Heart right ventricle (tissue), 16 donors: ENCODE measurements around the gene CCNE1. TPM values are rescaled to one million over a fixed set of nuclear protein-coding genes. Genes with fewer than 3 reads are reported as not detected.

Experiments
- ATAC-seq, 8 donors: fragments of 200-7000 bp; cut with Tn5 transposase; one replicate each; pipeline ENCODE4 v1.9.1; 2020; ENCODE audit warnings: mild to moderate bottlenecking in 8 of 8, moderate library complexity in 8 of 8, moderate number of reproducible peaks in 1 of 8
- DNase-seq, 2 donors: peaks; one replicate each; pipeline ENCODE4 v3.0.0-alpha.2; 2020
- H3K27ac ChIP-seq, 10 donors: fragments of 200-600 bp; sonication (generic) in 2 of 10; one replicate each; pipeline versions ENCODE4 v1.5.0 to v1.8.0; 2020 to 2022; ENCODE audit warnings: mild to moderate bottlenecking in 3 of 10
- H3K27me3 ChIP-seq, 7 donors: fragments of 200-600 bp; one replicate each; pipeline ENCODE4 v1.8.0; 2021 to 2022; ENCODE audit warnings: mild to moderate bottlenecking in 2 of 7
- H3K36me3 ChIP-seq, 9 donors: fragments of 200-600 bp; sonication (generic) in 1 of 9; one replicate each; pipeline versions ENCODE4 v1.5.0 to v1.8.0; 2020 to 2022; ENCODE audit warnings: mild to moderate bottlenecking in 2 of 9
- H3K4me1 ChIP-seq, 9 donors: fragments of 200-600 bp; sonication (generic) in 1 of 9; one replicate each; pipeline versions ENCODE4 v1.5.0 to v1.8.0; 2020 to 2022; ENCODE audit warnings: mild to moderate bottlenecking in 4 of 9
- H3K4me3 ChIP-seq, 10 donors: fragments of 200-600 bp; sonication (generic) in 2 of 10; one replicate each; pipeline versions ENCODE4 v1.5.0 to v1.8.0; 2020 to 2022; ENCODE audit warnings: mild to moderate bottlenecking in 7 of 10, moderate library complexity in 2 of 10
- H3K9me3 ChIP-seq, 11 donors: fragments of 200-600 bp in 10 of 11; sonication (generic) in 2 of 11; one replicate each; pipeline versions ENCODE4 v1.5.0 to v1.8.0; 2013 to 2022; ENCODE audit warnings: mild to moderate bottlenecking in 2 of 11, control low read depth in 1 of 11, moderate library complexity in 1 of 11
- CTCF ChIP-seq, 9 donors: fragments of 200-600 bp; sonication (generic) in 2 of 9; IDR thresholded peaks; one replicate each; pipeline versions ENCODE4 v1.5.0 to v1.8.0; 2021 to 2022; ENCODE audit warnings: antibody characterized with exemption in 9 of 9, mild to moderate bottlenecking in 5 of 9, moderate library complexity in 1 of 9
- WGBS, 2 donors: extraction: QIAGEN DNeasy Blood & Tissue Kit; methylation state at CpG; one replicate each; pipeline ENCODE4 v1.1.7; 2013; ENCODE audit warnings: inconsistent platforms in 1 of 2; 5-methylcytosine and 5-hydroxymethylcytosine counted together
- intact Hi-C, 10 donors: fragments of 100-400 bp; cut with DNase I; formaldehyde crosslinking; loops; one replicate each; pipeline versions ENCODE4 v1.11.1 to v1.14.2; 2022
- polyA plus RNA-seq, 2 donors: library from polyadenylated mRNA; stranded (reverse); fragments of 200-250 nt; gene quantifications; one replicate each; pipeline ENCODE4 v1.2.3, GENCODE V29; 2013
- total RNA-seq, 10 donors: library from RNA; stranded (reverse); fragmentation: NEBNext Ultra II Directional in 3 of 10; extraction: Animal tissue kit (Norgen Biotek cat#: 25700) in 3 of 10; gene quantifications; one replicate each; pipeline versions ENCODE4 v1.2.1 to v1.2.4, GENCODE V29; 2021 to 2023
- donor health status: Arrhythmogenic right ventricular cardiomyopathy.
- donor health status: ischemic (EF 13 %, LVEDD 7.1; RV severe dilation, severe dysfunction).
- donor health status: healthy with polysubstance abuse.
- donor health status: DM: no; HTN: yes; CAD: no.
- donor health status: DM: no; HTN: no; CAD: no.
- donor health status: ischemic (EF 25% LVEDD 6.9; RV normal size, moderate dysfunction).
- donor health status: ischemic (EF 25% LVEDD 5.7; RV mildly dilated, moderate dysfunction).
- donor health status: healthy.
- donor health status: DM: yes; HTN: yes; CAD: no.
- donor health status: Ischemic cardiomyopathy.
- donor health status: ischemic (EF 35%, LVEDD 5.7; RV mildly dilated, moderate dysfunction).
- donor health status: nonischemic (EF 11% LVEDD 7.7; RV severe dilation, severe dysfunction).
- donor health status: DM: yes; HTN: yes; CAD: no.
- donor health status: PGD.
- donor health status: ischemic (EF 29% LVEDD 5.4; RV normal size, mild dysfunction).
- donor health status: nonischemic (EF 23%, LVEDD 6.1; RV moderate dilation, normal function).

The CCNE1 gene
- total and polyA plus RNA-seq, 12 donors, result 1.4 to 4.0 (median 2.4) TPM

- Histone ChIP-seq H3K9me3 (no peaks in the 10 kb centered on the region), H3K27me3 (peaks cover 0 to 61% (median 32%) of the 10 kb centered on the region in 7 donors)
- DNase-seq, result no peak
Measured at GRCh38 chr19:29860492-29860891, 48.7 kb downstream of the CCNE1 start.

GRCh38 chr19:29861574-29861973, 49.8 kb downstream of the CCNE1 start:
- H3K27me3 ChIP-seq, result peaks cover 0 to 64% (median 32%) of the 10 kb centered on the region in 7 donors
- no peak for TF ChIP-seq CTCF (IDR thresholded peaks at IDR 0.05)
- peaks cover 0 to 3% (median 0%) of the 10 kb centered on the region in 11 donors for H3K9me3 ChIP-seq
- ATAC-seq (no peak), DNase-seq (no peak)
- no peaks in the 10 kb centered on the region for H3K4me1 ChIP-seq
- H3K36me3 ChIP-seq, result no peaks in the 10 kb centered on the region
- H3K27ac ChIP-seq, result no peak overlapping the region
- WGBS, 2 donors, result 76 to 81% methylated on average over 7 of the region's 7 CpGs
- intact Hi-C loops, result no loop called here
- H3K4me3 ChIP-seq, result no peak overlapping the region

More at GRCh38 chr19:29860492-29860891, 48.7 kb downstream of the CCNE1 start:
- ATAC-seq, result no peak
- Histone ChIP-seq H3K27ac (no peak overlapping the region), H3K4me1 (no peaks in the 10 kb centered on the region), H3K4me3 (no peak overlapping the region), H3K36me3 (no peaks in the 10 kb centered on the region)
- WGBS, 2 donors, result 74 to 88% methylated on average over 3 of the region's 3 CpGs
- intact Hi-C loops, result no loop called here
- TF ChIP-seq CTCF (IDR thresholded peaks at IDR 0.05), result no peak

- H3K9me3 ChIP-seq, result peaks cover 0 to 22% (median 5%) of the 10 kb centered on the region in 11 donors
- H3K36me3 ChIP-seq, result no peaks in the 10 kb centered on the region
- H3K27ac ChIP-seq, result no peak overlapping the region
- DNase-seq, result no peak
- no peak for ATAC-seq
- no peak for TF ChIP-seq CTCF (IDR thresholded peaks at IDR 0.05)
- H3K4me3 ChIP-seq, result no peak overlapping the region
- intact Hi-C loops, result no loop called here
- 56% methylated on average over 5 of the region's 5 CpGs for WGBS, 2 donors
- no peaks in the 10 kb centered on the region for H3K4me1 ChIP-seq
- H3K27me3 ChIP-seq, result peaks cover 0 to 61% (median 18%) of the 10 kb centered on the region in 7 donors
Measured at GRCh38 chr19:29866011-29866410, 54.2 kb downstream of the CCNE1 start.

- Histone ChIP-seq H3K4me1 (peaks cover under 1 to 7% (median 2%) of the 10 kb centered on the region in 9 donors), H3K4me3 (no peak overlapping the region), H3K27ac (no peak overlapping the region), H3K9me3 (peaks cover 0 to 22% (median 5%) of the 10 kb centered on the region in 11 donors), H3K27me3 (peaks cover 0 to 57% (median 21%) of the 10 kb centered on the region in 7 donors), H3K36me3 (no peaks in the 10 kb centered on the region)
- intact Hi-C loops, result no loop called here
- TF ChIP-seq CTCF (IDR thresholded peaks at IDR 0.05), result no peak
- ATAC-seq, result no peak
- WGBS, 2 donors, result 75 to 91% methylated on average over 1 of the region's 1 CpG
- no peak for DNase-seq
Measured at GRCh38 chr19:29867984-29868383, 56.2 kb downstream of the CCNE1 start.
